Measurements from ENCODE around the gene THBD. TPM values are rescaled to one million over a fixed set of nuclear protein-coding genes. Genes with fewer than 3 reads are reported as not detected.

THBD gene
- total RNA-seq, 6 experiments from 2014 or later: 1.4 to 15.6 (median 4.9) TPM

GRCh38 chr20:23048283-23049200, 930 bp downstream of the THBD start:
- Histone ChIP-seq H3K9me3 (no peaks in the 10 kb centered on the region), H3K4me3 (peak overlapping the region; percentile 39 to 51 (median 40)), H3K27ac (peak overlapping the region; percentile 26 to 72 (median 52)), H3K36me3 (no peaks in the 10 kb centered on the region), H3K27me3 (peaks cover 0 to 11% of the 10 kb centered on the region in 2 donors), H3K4me1 (peaks cover 0 to 20% (median 0%) of the 10 kb centered on the region in 4 donors)
- DNase-seq (peak; percentile 69 to 84 (median 74)), ATAC-seq (peak; percentile 44 to 74 (median 58))
- no peak for TF ChIP-seq POLR2A (IDR thresholded peaks at IDR 0.05)
- TF ChIP-seq CTCF (IDR thresholded peaks at IDR 0.05): peak; percentile 32 to 57 (median 43)
- intact Hi-C loops (cut with DNase I): no loop called here
- WGBS (ENCODE audit: insufficient coverage, low coverage, low lambda C conversion rate, missing lambda C conversion rate): 0% methylated on average over 6 of the region's 92 CpGs

GRCh38 chr20:23047738-23048214, 1.7 kb downstream of the THBD start:
- intact Hi-C loops (cut with DNase I): no loop called here
- no peak for ATAC-seq
- Histone ChIP-seq H3K4me1 (peaks cover 0 to 20% (median 0%) of the 10 kb centered on the region in 4 donors), H3K36me3 (no peaks in the 10 kb centered on the region), H3K4me3 (peak overlapping the region; percentile 39 to 51 (median 40)), H3K27ac (no peak overlapping the region), H3K9me3 (no peaks in the 10 kb centered on the region), H3K27me3 (peaks cover 0 to 11% of the 10 kb centered on the region in 2 donors)
- WGBS (ENCODE audit: insufficient coverage, low coverage, low lambda C conversion rate, missing lambda C conversion rate): no CpG with 5 or more reads among the region's 47 CpGs
- TF ChIP-seq POLR2A (IDR thresholded peaks at IDR 0.05): no peak
- TF ChIP-seq CTCF (IDR thresholded peaks at IDR 0.05): no peak
- peak in 1 of 3 donors; percentile 39 for DNase-seq

GRCh38 chr20:23047001-23047737, 2.3 kb downstream of the THBD start:
- intact Hi-C loops (cut with DNase I): no loop called here

More at GRCh38 chr20:23047001-23047737, 2.3 kb downstream of the THBD start:
- ATAC-seq (no peak), DNase-seq (no peak)
- Histone ChIP-seq H3K4me3 (peak overlapping the region; percentile 39 to 51 (median 40)), H3K27me3 (peaks cover 0 to 11% of the 10 kb centered on the region in 2 donors), H3K27ac (no peak overlapping the region), H3K36me3 (no peaks in the 10 kb centered on the region), H3K4me1 (peaks cover 0 to 20% (median 0%) of the 10 kb centered on the region in 4 donors), H3K9me3 (no peaks in the 10 kb centered on the region)
- no peak for TF ChIP-seq CTCF (IDR thresholded peaks at IDR 0.05)
- TF ChIP-seq POLR2A (IDR thresholded peaks at IDR 0.05): no peak
- 40% methylated on average over 10 of the region's 13 CpGs for WGBS (ENCODE audit: insufficient coverage, low coverage, low lambda C conversion rate, missing lambda C conversion rate)

Data from right lobe of liver (tissue), 6 donors.